K562 (cell line): Measurements from ENCODE around the gene FCHO2. TPM values are rescaled to one million over a fixed set of nuclear protein-coding genes. Genes with fewer than 3 reads are reported as not detected.

Experiments used
- CHD4 ChIP-seq: fragments of 200-600 bp; sonication (generic); IDR thresholded peaks from 3 replicates; pipeline ENCODE4 v1.6.1; 2012; ENCODE audit warnings: low read depth, mild to moderate bottlenecking, mixed read lengths, low read length, inconsistent platforms; ENCODE audit not compliant: insufficient read depth, insufficient replicate concordance, poor library complexity, severe bottlenecking
- PRDM10 ChIP-seq: fragments of 450-650 bp; IDR thresholded peaks from 2 replicates; pipeline ENCODE4 v1.6.1; 2018; ENCODE audit not compliant: partially characterized antibody
- RBBP5 ChIP-seq: fragments of 200-600 bp; sonication (generic); IDR thresholded peaks from 2 replicates; pipeline ENCODE4 v1.6.1; 2012; ENCODE audit warnings: borderline replicate concordance, mild to moderate bottlenecking, low read length, control low read depth, inconsistent platforms; ENCODE audit not compliant: insufficient read depth, poor library complexity, severe bottlenecking
- SMARCE1 ChIP-seq: fragments of 450-650 bp; IDR thresholded peaks from 2 replicates; pipeline ENCODE4 v1.7.1; 2016; ENCODE audit warnings: mild to moderate bottlenecking
- ZFX ChIP-seq: sonication (generic); formaldehyde crosslinking; IDR thresholded peaks from 2 replicates; pipeline ENCODE4 v1.8.0; 2022; ENCODE audit warnings: mild to moderate bottlenecking, missing genetic modification reagents, moderate library complexity
- ZNF174 ChIP-seq: fragments of 250-450 bp; sonication (Bioruptor Pico); IDR thresholded peaks from 2 replicates; pipeline ENCODE4 v1.4.0; 2020; ENCODE audit warnings: mild to moderate bottlenecking
- polyA plus RNA-seq, 8 experiments: library from polyadenylated mRNA; depleted of rRNA in 4 of 8; stranded (reverse) in 5 of 8; unstranded in 3 of 8; fragments of >200 nt; fragmentation: Nextera tagmentation in 2 of 8; fragmentation: Illumina TruSeq in 1 of 8; extraction: Ambion mirVana in 2 of 8; extraction: Trizol in 1 of 8; gene quantifications; 2 replicates each; pipeline versions ENCODE4 v1.2.1 to v1.2.3, GENCODE V29; 2011 to 2014; ENCODE audit warnings: inconsistent platforms in 1 of 8, missing spikeins in 1 of 8
- total RNA-seq, 7 experiments: library from RNA; depleted of rRNA in 6 of 7; stranded (reverse); fragments of >200 nt in 6 of 7; fragmentation: Illumina TruSeq in 2 of 7; extraction: Trizol in 2 of 7; gene quantifications; 2 replicates each; pipeline versions ENCODE4 v1.2.1 to v1.2.3, GENCODE V29; 2011 to 2021; ENCODE audit warnings: low replicate concordance in 1 of 7
- TF ChIP-seq, protein P1 (sequence below), 2 experiments: fragments of 450-650 bp in 1 of 2; sonication (generic) in 1 of 2; formaldehyde crosslinking in 1 of 2; IDR thresholded peaks; 2 replicates each; pipeline versions ENCODE4 v1.7.1 to v1.9.0; 2016 to 2022; ENCODE audit warnings: inconsistent platforms in 1 of 2, mild to moderate bottlenecking in 1 of 2, missing genetic modification reagents in 1 of 2
- TF ChIP-seq, protein P2 (sequence below): fragments of 450-650 bp; IDR thresholded peaks from 2 replicates; pipeline ENCODE4 v1.6.1; 2014; ENCODE audit warnings: low read depth, mild to moderate bottlenecking, moderate library complexity, borderline replicate concordance

The FCHO2 gene
- total and polyA plus RNA-seq, 9 of the 15 experiments (the other 6 are each of a cell fraction or from before 2014, with no cell fraction given) = 4.4 to 13.4 (median 8.3) TPM

- TF ChIP-seq, protein P1, sequence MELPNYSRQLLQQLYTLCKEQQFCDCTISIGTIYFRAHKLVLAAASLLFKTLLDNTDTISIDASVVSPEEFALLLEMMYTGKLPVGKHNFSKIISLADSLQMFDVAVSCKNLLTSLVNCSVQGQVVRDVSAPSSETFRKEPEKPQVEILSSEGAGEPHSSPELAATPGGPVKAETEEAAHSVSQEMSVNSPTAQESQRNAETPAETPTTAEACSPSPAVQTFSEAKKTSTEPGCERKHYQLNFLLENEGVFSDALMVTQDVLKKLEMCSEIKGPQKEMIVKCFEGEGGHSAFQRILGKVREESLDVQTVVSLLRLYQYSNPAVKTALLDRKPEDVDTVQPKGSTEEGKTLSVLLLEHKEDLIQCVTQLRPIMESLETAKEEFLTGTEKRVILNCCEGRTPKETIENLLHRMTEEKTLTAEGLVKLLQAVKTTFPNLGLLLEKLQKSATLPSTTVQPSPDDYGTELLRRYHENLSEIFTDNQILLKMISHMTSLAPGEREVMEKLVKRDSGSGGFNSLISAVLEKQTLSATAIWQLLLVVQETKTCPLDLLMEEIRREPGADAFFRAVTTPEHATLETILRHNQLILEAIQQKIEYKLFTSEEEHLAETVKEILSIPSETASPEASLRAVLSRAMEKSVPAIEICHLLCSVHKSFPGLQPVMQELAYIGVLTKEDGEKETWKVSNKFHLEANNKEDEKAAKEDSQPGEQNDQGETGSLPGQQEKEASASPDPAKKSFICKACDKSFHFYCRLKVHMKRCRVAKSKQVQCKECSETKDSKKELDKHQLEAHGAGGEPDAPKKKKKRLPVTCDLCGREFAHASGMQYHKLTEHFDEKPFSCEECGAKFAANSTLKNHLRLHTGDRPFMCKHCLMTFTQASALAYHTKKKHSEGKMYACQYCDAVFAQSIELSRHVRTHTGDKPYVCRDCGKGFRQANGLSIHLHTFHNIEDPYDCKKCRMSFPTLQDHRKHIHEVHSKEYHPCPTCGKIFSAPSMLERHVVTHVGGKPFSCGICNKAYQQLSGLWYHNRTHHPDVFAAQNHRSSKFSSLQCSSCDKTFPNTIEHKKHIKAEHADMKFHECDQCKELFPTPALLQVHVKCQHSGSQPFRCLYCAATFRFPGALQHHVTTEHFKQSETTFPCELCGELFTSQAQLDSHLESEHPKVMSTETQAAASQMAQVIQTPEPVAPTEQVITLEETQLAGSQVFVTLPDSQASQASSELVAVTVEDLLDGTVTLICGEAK (IDR thresholded peaks at IDR 0.05) = 0 out of 2 replicates have a peak, but pooled peaks have one; percentile 27
- TF ChIP-seq, protein P1 (CRISPR knock-in tag; IDR thresholded peaks at IDR 0.05) = no peak
- no peak for TF ChIP-seq ZNF174 (CRISPR knock-in tag)
- TF ChIP-seq PRDM10 = peak; percentile 83
- TF ChIP-seq CHD4 = peak; percentile 24
- TF ChIP-seq ZFX (CRISPR knock-in tag) = peak; percentile 50
- TF ChIP-seq SMARCE1 = peak; percentile 24; the same call in 1 of the 2 replicates
- TF ChIP-seq RBBP5 = peak; percentile 94
- TF ChIP-seq, protein P2, sequence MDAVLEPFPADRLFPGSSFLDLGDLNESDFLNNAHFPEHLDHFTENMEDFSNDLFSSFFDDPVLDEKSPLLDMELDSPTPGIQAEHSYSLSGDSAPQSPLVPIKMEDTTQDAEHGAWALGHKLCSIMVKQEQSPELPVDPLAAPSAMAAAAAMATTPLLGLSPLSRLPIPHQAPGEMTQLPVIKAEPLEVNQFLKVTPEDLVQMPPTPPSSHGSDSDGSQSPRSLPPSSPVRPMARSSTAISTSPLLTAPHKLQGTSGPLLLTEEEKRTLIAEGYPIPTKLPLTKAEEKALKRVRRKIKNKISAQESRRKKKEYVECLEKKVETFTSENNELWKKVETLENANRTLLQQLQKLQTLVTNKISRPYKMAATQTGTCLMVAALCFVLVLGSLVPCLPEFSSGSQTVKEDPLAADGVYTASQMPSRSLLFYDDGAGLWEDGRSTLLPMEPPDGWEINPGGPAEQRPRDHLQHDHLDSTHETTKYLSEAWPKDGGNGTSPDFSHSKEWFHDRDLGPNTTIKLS = 0 out of 2 replicates have a peak, but pooled peaks have one; percentile 21
Observed at GRCh38 chr5:72956324-72957140, 691 bp downstream of the FCHO2 start (continued).
